ENCODE measurements around the gene UBR3. TPM values are rescaled to one million over a fixed set of nuclear protein-coding genes. Genes with fewer than 3 reads are reported as not detected.
"Not testable (repeated sequence)": the region's sequence is repeated elsewhere in the genome, so short reads cannot be mapped to it uniquely, and the experiment has no call there.

Gene UBR3
- total and polyA plus RNA-seq, 5 donors from 2014 or later = 8.1 to 45.1 (median 9.6) TPM

DNA sequence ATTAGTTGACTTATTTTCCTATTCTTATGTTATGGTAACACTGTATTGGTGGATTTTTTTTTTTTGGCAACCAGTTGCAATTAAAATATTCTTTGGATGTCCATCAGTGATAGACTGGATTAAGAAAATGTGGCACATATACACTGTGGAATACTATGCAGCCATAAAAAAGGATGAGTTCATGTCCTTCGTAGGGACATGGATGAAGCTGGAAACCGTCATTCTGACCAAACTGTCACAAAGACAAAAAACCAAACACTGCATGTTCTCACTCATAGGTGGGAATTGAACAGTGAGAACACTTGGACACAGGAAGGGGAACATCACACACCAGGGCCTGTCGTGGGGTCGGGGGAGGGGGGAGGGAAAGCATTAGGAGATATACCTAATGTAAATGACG is 130.0 kb downstream of the UBR3 start:
- not testable (repeated sequence) for H3K27ac Mint-ChIP-seq; DNase-seq; H3K27me3 ChIP-seq (ENCODE audit: control insufficient read depth, insufficient read depth, low read length); H3K27ac ChIP-seq (ENCODE audit: insufficient read depth, low read length, poor library complexity, severe bottlenecking); H3K4me3 ChIP-seq (ENCODE audit: low read depth, low read length); H3K4me3 Mint-ChIP-seq; H3K9me3 ChIP-seq (ENCODE audit: control insufficient read depth in 2 of 2, low read length in 2 of 2); H3K27me3 Mint-ChIP-seq; H3K9me3 Mint-ChIP-seq; ATAC-seq (ENCODE audit: low read depth in 2 of 2); H3K4me1 ChIP-seq (ENCODE audit: control insufficient read depth, insufficient read depth, low read length, poor library complexity, severe bottlenecking)
- H3K36me3 Mint-ChIP-seq = peaks cover 49% of the 10 kb centered on the region
- H3K36me3 ChIP-seq (ENCODE audit: control insufficient read depth, insufficient read depth, low read length) = peaks cover 35% of the 10 kb centered on the region
- H3K4me1 Mint-ChIP-seq = peaks cover 3 to 12% (median 9%) of the 10 kb centered on the region in 4 donors

- Histone ChIP-seq H3K4me1 (ENCODE audit: control insufficient read depth, insufficient read depth, low read length, poor library complexity, severe bottlenecking) (no peaks in the 10 kb centered on the region), H3K36me3 (ENCODE audit: control insufficient read depth, insufficient read depth, low read length) (peaks cover 50% of the 10 kb centered on the region), H3K27me3 (ENCODE audit: control insufficient read depth, insufficient read depth, low read length) (no peaks in the 10 kb centered on the region), H3K27ac (ENCODE audit: insufficient read depth, low read length, poor library complexity, severe bottlenecking) (no peak overlapping the region), H3K4me3 (ENCODE audit: low read depth, low read length) (no peak overlapping the region), H3K9me3 (ENCODE audit: control insufficient read depth in 2 of 2, low read length in 2 of 2) (peaks cover 0 to under 1% of the 10 kb centered on the region in 2 experiments)
- peaks cover 64% of the 10 kb centered on the region for H3K36me3 Mint-ChIP-seq
- ATAC-seq (ENCODE audit: low read depth in 2 of 2) (no peak), DNase-seq (no peak)
- no peaks in the 10 kb centered on the region for H3K27me3 Mint-ChIP-seq
- peaks cover 0 to 16% (median 14%) of the 10 kb centered on the region in 4 donors for H3K4me1 Mint-ChIP-seq
- no peak overlapping the region for H3K27ac Mint-ChIP-seq
- H3K9me3 Mint-ChIP-seq = peaks cover 0 to 2% (median 0%) of the 10 kb centered on the region in 7 donors
- no peak overlapping the region for H3K4me3 Mint-ChIP-seq
Measured at GRCh38 chr2:169961911-169962310, 134.7 kb downstream of the UBR3 start.

GRCh38 chr2:169963786-169964185 is 136.5 kb downstream of the UBR3 start:
- ATAC-seq (ENCODE audit: low read depth in 2 of 2) = no peak
- no peaks in the 10 kb centered on the region for H3K27me3 Mint-ChIP-seq
- H3K4me1 Mint-ChIP-seq = peaks cover 0 to 17% (median 14%) of the 10 kb centered on the region in 4 donors
- Histone ChIP-seq H3K36me3 (ENCODE audit: control insufficient read depth, insufficient read depth, low read length) (peaks cover 43% of the 10 kb centered on the region), H3K9me3 (ENCODE audit: control insufficient read depth in 2 of 2, low read length in 2 of 2) (no peaks in the 10 kb centered on the region), H3K27ac (ENCODE audit: insufficient read depth, low read length, poor library complexity, severe bottlenecking) (no peak overlapping the region), H3K27me3 (ENCODE audit: control insufficient read depth, insufficient read depth, low read length) (no peaks in the 10 kb centered on the region), H3K4me1 (ENCODE audit: control insufficient read depth, insufficient read depth, low read length, poor library complexity, severe bottlenecking) (no peaks in the 10 kb centered on the region), H3K4me3 (ENCODE audit: low read depth, low read length) (no peak overlapping the region)
- H3K36me3 Mint-ChIP-seq = peaks cover 53% of the 10 kb centered on the region
- no peak overlapping the region for H3K4me3 Mint-ChIP-seq
- no peak for DNase-seq
- peaks cover 0 to 4% (median 0%) of the 10 kb centered on the region in 7 donors for H3K9me3 Mint-ChIP-seq
- no peak overlapping the region for H3K27ac Mint-ChIP-seq

- Mint-ChIP-seq H3K27me3 (no peaks in the 10 kb centered on the region), H3K27ac (no peak overlapping the region), H3K4me3 (no peak overlapping the region), H3K4me1 (peaks cover 0 to 17% (median 14%) of the 10 kb centered on the region in 4 donors), H3K9me3 (peaks cover 0 to 4% (median 0%) of the 10 kb centered on the region in 7 donors), H3K36me3 (peaks cover 54% of the 10 kb centered on the region)
- no peak for ATAC-seq (ENCODE audit: low read depth in 2 of 2)
- DNase-seq = no peak
- no peak overlapping the region for H3K27ac ChIP-seq (ENCODE audit: insufficient read depth, low read length, poor library complexity, severe bottlenecking)
- H3K9me3 ChIP-seq (ENCODE audit: control insufficient read depth in 2 of 2, low read length in 2 of 2) = no peaks in the 10 kb centered on the region
- H3K4me3 ChIP-seq (ENCODE audit: low read depth, low read length) = no peak overlapping the region
- H3K36me3 ChIP-seq (ENCODE audit: control insufficient read depth, insufficient read depth, low read length) = peaks cover 36% of the 10 kb centered on the region
- no peaks in the 10 kb centered on the region for H3K27me3 ChIP-seq (ENCODE audit: control insufficient read depth, insufficient read depth, low read length)
- no peaks in the 10 kb centered on the region for H3K4me1 ChIP-seq (ENCODE audit: control insufficient read depth, insufficient read depth, low read length, poor library complexity, severe bottlenecking)
Measured at GRCh38 chr2:169964740-169965139, 137.5 kb downstream of the UBR3 start.

DNA sequence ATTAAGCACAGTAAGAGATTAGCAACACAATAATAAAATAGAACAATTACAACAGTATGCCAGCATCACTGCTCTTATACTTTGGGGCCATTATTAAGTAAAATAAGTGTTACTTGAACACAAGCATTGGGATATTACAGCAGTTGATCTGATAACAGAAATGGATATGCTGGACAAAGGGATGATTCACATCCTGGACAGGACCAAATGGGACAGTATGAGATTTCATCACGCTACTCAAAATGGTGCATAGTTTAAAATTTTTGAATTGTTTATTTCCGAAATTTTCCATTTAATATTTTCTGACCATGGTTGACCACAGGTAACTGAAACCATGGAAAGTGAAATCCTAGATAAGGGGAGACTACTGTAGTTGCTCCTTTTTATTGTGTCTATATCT is 138.2 kb downstream of the UBR3 start:
- no peak for DNase-seq

DNA sequence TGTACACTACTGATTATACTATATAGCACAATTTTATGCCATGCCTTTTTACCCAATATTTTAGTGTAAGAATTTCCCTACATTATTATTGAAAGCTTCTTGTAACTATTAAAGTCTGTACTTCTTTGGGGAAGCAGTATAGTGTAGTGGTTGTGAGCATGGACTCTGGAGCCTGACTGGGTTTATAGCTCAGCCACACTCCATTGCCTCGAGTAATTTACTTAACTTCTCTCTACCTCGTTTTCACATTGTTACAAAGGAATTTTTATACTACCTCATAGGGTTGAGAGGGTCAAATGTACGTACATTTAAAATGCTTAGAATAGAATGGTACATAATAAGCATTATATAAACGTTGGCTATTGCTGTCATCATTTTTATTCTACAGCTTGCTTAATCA is 139.2 kb downstream of the UBR3 start:
- H3K27ac ChIP-seq (ENCODE audit: insufficient read depth, low read length, poor library complexity, severe bottlenecking) = no peak overlapping the region
- ATAC-seq (ENCODE audit: low read depth in 2 of 2) = no peak
- Mint-ChIP-seq H3K4me3 (no peak overlapping the region), H3K36me3 (peaks cover 52% of the 10 kb centered on the region), H3K9me3 (peaks cover 0 to 4% (median 2%) of the 10 kb centered on the region in 7 donors), H3K27ac (no peak overlapping the region), H3K4me1 (peaks cover 0 to 16% (median 12%) of the 10 kb centered on the region in 4 donors), H3K27me3 (no peaks in the 10 kb centered on the region)
- no peaks in the 10 kb centered on the region for H3K9me3 ChIP-seq (ENCODE audit: control insufficient read depth in 2 of 2, low read length in 2 of 2)
- DNase-seq = no peak
- no peak overlapping the region for H3K4me3 ChIP-seq (ENCODE audit: low read depth, low read length)
- H3K27me3 ChIP-seq (ENCODE audit: control insufficient read depth, insufficient read depth, low read length) = no peaks in the 10 kb centered on the region
- no peaks in the 10 kb centered on the region for H3K4me1 ChIP-seq (ENCODE audit: control insufficient read depth, insufficient read depth, low read length, poor library complexity, severe bottlenecking)
- H3K36me3 ChIP-seq (ENCODE audit: control insufficient read depth, insufficient read depth, low read length) = peaks cover 28% of the 10 kb centered on the region

More for the DNA sequence above, 138.2 kb downstream of the UBR3 start:
- peaks cover 57% of the 10 kb centered on the region for H3K36me3 Mint-ChIP-seq
- no peaks in the 10 kb centered on the region for H3K27me3 ChIP-seq (ENCODE audit: control insufficient read depth, insufficient read depth, low read length)
- H3K27me3 Mint-ChIP-seq = no peaks in the 10 kb centered on the region
- H3K9me3 ChIP-seq (ENCODE audit: control insufficient read depth in 2 of 2, low read length in 2 of 2) = no peaks in the 10 kb centered on the region
- no peaks in the 10 kb centered on the region for H3K4me1 ChIP-seq (ENCODE audit: control insufficient read depth, insufficient read depth, low read length, poor library complexity, severe bottlenecking)
- H3K4me3 Mint-ChIP-seq = no peak overlapping the region
- H3K27ac ChIP-seq (ENCODE audit: insufficient read depth, low read length, poor library complexity, severe bottlenecking) = no peak overlapping the region
- H3K9me3 Mint-ChIP-seq = peaks cover 0 to 4% (median 2%) of the 10 kb centered on the region in 7 donors
- peaks cover 0 to 17% (median 14%) of the 10 kb centered on the region in 4 donors for H3K4me1 Mint-ChIP-seq
- ATAC-seq (ENCODE audit: low read depth in 2 of 2) = no peak
- peaks cover 32% of the 10 kb centered on the region for H3K36me3 ChIP-seq (ENCODE audit: control insufficient read depth, insufficient read depth, low read length)
- no peak overlapping the region for H3K4me3 ChIP-seq (ENCODE audit: low read depth, low read length)
- H3K27ac Mint-ChIP-seq = no peak overlapping the region

DNA sequence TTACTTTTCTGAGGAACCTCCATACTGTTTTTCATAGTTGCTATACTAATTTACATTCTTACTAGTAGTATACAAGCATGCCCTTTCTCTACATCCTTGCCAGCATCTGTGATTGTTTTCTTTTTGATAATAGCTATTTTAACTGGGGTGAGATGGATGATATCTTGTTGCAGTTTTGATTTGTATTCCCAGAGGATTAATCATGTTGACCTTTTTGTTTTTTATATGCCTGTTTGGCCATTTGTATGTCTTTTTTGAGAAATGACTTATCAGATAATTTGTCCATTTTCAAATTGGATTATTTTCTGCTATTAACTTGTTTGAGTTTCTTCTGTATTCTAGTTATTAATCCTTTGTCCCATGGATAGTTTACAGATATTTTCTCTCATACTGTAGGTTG is 141.5 kb downstream of the UBR3 start:
- no peak overlapping the region for H3K27ac Mint-ChIP-seq
- H3K4me3 ChIP-seq (ENCODE audit: low read depth, low read length) = no peak overlapping the region
- peaks cover 21% of the 10 kb centered on the region for H3K36me3 ChIP-seq (ENCODE audit: control insufficient read depth, insufficient read depth, low read length)
- H3K27me3 Mint-ChIP-seq = no peaks in the 10 kb centered on the region
- H3K4me3 Mint-ChIP-seq = no peak overlapping the region
- H3K36me3 Mint-ChIP-seq = peaks cover 47% of the 10 kb centered on the region
- H3K9me3 Mint-ChIP-seq = peaks cover 0 to 5% (median 3%) of the 10 kb centered on the region in 7 donors
- no peak overlapping the region for H3K27ac ChIP-seq (ENCODE audit: insufficient read depth, low read length, poor library complexity, severe bottlenecking)
- no peaks in the 10 kb centered on the region for H3K9me3 ChIP-seq (ENCODE audit: control insufficient read depth in 2 of 2, low read length in 2 of 2)
- H3K4me1 ChIP-seq (ENCODE audit: control insufficient read depth, insufficient read depth, low read length, poor library complexity, severe bottlenecking) = no peaks in the 10 kb centered on the region
- DNase-seq (no peak), ATAC-seq (ENCODE audit: low read depth in 2 of 2) (no peak)
- no peaks in the 10 kb centered on the region for H3K27me3 ChIP-seq (ENCODE audit: control insufficient read depth, insufficient read depth, low read length)
- peaks cover 0 to 6% (median 0%) of the 10 kb centered on the region in 4 donors for H3K4me1 Mint-ChIP-seq

- H3K27ac Mint-ChIP-seq = no peak overlapping the region
- ATAC-seq (ENCODE audit: low read depth in 2 of 2) = no peak
- Histone ChIP-seq H3K27me3 (ENCODE audit: control insufficient read depth, insufficient read depth, low read length) (no peaks in the 10 kb centered on the region), H3K4me1 (ENCODE audit: control insufficient read depth, insufficient read depth, low read length, poor library complexity, severe bottlenecking) (no peaks in the 10 kb centered on the region), H3K9me3 (ENCODE audit: control insufficient read depth in 2 of 2, low read length in 2 of 2) (peaks cover 16 to 24% of the 10 kb centered on the region in 2 experiments), H3K4me3 (ENCODE audit: low read depth, low read length) (no peak overlapping the region), H3K27ac (ENCODE audit: insufficient read depth, low read length, poor library complexity, severe bottlenecking) (no peak overlapping the region), H3K36me3 (ENCODE audit: control insufficient read depth, insufficient read depth, low read length) (peaks cover 17% of the 10 kb centered on the region)
- H3K4me3 Mint-ChIP-seq = no peak overlapping the region
- no peak for DNase-seq
- H3K36me3 Mint-ChIP-seq = peaks cover 55% of the 10 kb centered on the region
- no peaks in the 10 kb centered on the region for H3K27me3 Mint-ChIP-seq
- H3K4me1 Mint-ChIP-seq = peaks cover 5 to 17% (median 15%) of the 10 kb centered on the region in 4 donors
- H3K9me3 Mint-ChIP-seq = peaks cover 0 to 35% (median 19%) of the 10 kb centered on the region in 7 donors
Measured at GRCh38 chr2:169975221-169975620, 148.0 kb downstream of the UBR3 start.

Data from CD4-positive, CD25-positive, alpha-beta regulatory T cell (primary cell).